SK-N-SH treated with all-trans-retinoic acid at 6 μM for 48 hours (cell line): ENCODE data around the gene PNPO.

Source experiments
- ARNTL ChIP-seq: fragments of 450-650 bp; formaldehyde crosslinking; IDR thresholded peaks from 2 replicates; pipeline ENCODE4 v1.5.0; 2020; ENCODE audit warnings: low read depth, mild to moderate bottlenecking, moderate library complexity, borderline replicate concordance
- SNAI2 ChIP-seq: fragments of 250-450 bp; sonication (Bioruptor Pico); IDR thresholded peaks from 2 replicates; pipeline ENCODE4 v1.5.0; 2020; ENCODE audit warnings: mild to moderate bottlenecking, moderate library complexity
- TOX ChIP-seq: fragments of 250-450 bp; sonication (Bioruptor Pico); IDR thresholded peaks from 2 replicates; pipeline ENCODE4 v1.8.0; 2021; ENCODE audit warnings: mild to moderate bottlenecking, moderate library complexity, borderline replicate concordance
- ZFP30 ChIP-seq: fragments of 450-650 bp; formaldehyde crosslinking; IDR thresholded peaks from 2 replicates; pipeline ENCODE4 v1.5.0; 2022; ENCODE audit warnings: mild to moderate bottlenecking, moderate library complexity
- TF ChIP-seq, protein P1 (sequence below): fragments of 250-450 bp; sonication (Bioruptor Pico); IDR thresholded peaks from 2 replicates; pipeline ENCODE4 v1.8.0; 2021; ENCODE audit warnings: low read depth, mild to moderate bottlenecking, moderate library complexity, borderline replicate concordance

PNPO gene

DNA sequence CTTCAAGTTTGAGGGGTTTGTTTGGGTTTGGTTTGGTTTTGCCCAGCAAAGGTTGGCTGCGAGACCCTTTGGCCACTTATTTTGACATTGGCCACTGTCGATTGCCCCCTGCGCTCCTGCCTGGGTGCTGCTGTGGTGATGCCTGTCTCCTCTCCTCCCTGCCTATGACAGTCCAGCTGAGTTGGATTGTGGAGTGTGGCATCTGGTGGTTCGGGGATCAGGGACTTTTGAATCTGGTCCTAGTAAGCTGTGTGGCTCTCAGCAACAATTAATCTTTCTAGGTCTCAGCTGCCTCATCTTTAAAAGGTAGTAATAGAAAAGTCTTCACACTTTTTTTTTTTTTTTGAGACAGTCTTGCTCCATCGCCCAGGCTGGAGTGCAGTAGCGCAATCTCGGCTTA, 56.7 kb downstream of the PNPO start (continued):
- TF ChIP-seq, protein P1, sequence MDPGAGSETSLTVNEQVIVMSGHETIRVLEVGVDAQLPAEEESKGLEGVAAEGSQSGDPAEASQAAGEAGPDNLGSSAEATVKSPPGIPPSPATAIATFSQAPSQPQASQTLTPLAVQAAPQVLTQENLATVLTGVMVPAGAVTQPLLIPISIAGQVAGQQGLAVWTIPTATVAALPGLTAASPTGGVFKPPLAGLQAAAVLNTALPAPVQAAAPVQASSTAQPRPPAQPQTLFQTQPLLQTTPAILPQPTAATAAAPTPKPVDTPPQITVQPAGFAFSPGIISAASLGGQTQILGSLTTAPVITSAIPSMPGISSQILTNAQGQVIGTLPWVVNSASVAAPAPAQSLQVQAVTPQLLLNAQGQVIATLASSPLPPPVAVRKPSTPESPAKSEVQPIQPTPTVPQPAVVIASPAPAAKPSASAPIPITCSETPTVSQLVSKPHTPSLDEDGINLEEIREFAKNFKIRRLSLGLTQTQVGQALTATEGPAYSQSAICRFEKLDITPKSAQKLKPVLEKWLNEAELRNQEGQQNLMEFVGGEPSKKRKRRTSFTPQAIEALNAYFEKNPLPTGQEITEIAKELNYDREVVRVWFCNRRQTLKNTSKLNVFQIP (CRISPR knock-in tag), result no peak
- no peak for TF ChIP-seq SNAI2 (CRISPR knock-in tag)
- no peak for TF ChIP-seq TOX (CRISPR knock-in tag)
- TF ChIP-seq ZFP30, result no peak
- TF ChIP-seq ARNTL (CRISPR knock-in tag), result no peak
- TF ChIP-seq, all 23 proteins: peak for 0
